CD14-positive monocyte (primary cell): ENCODE results near the gene ITPR3. TPM values are rescaled to one million over a fixed set of nuclear protein-coding genes. Genes with fewer than 3 reads are reported as not detected.

ENCODE experiments used
- DNase-seq, 3 donors: peaks; one replicate each; pipeline ENCODE4 v3.0.0-alpha.2; 2011 to 2022
- H2AFZ ChIP-seq: 2 replicates; pipeline ENCODE4 v1.6.0; 2012; ENCODE audit warnings: mild to moderate bottlenecking, low read depth, low read length, inconsistent platforms; ENCODE audit not compliant: insufficient read depth, poor library complexity, severe bottlenecking
- H3K27ac ChIP-seq, 2 donors: 1 replicate in 1 of 2; 2 replicates in 1 of 2; pipeline ENCODE4 v1.5.1; 2012 to 2013; ENCODE audit warnings: low read length in 2 of 2, control low read depth in 1 of 2, inconsistent platforms in 1 of 2, low read depth in 1 of 2, mild to moderate bottlenecking in 1 of 2
- H3K27me3 ChIP-seq, 2 donors: one replicate each; pipeline versions ENCODE4 v1.6.0 to v1.6.1; 2011 to 2013; ENCODE audit warnings: low read length in 2 of 2; ENCODE audit not compliant: control insufficient read depth in 2 of 2, insufficient read depth in 2 of 2
- H3K36me3 ChIP-seq, 2 donors: replicated peaks in 1 of 2; 1 replicate in 1 of 2; 2 replicates in 1 of 2; pipeline versions ENCODE4 v1.5.1 to v1.6.1; 2012 to 2013; ENCODE audit warnings: low read length in 2 of 2, control low read depth in 1 of 2, inconsistent platforms in 1 of 2, mild to moderate bottlenecking in 1 of 2; ENCODE audit not compliant: insufficient read depth in 2 of 2, control insufficient read depth in 1 of 2
- H3K4me1 ChIP-seq, 2 donors: 1 replicate in 1 of 2; 2 replicates in 1 of 2; pipeline versions ENCODE4 v1.5.1 to v1.6.1; 2012 to 2013; ENCODE audit warnings: low read length in 2 of 2, control low read depth in 1 of 2, inconsistent platforms in 1 of 2, mild to moderate bottlenecking in 1 of 2, moderate library complexity in 1 of 2; ENCODE audit not compliant: insufficient read depth in 2 of 2, control insufficient read depth in 1 of 2
- H3K4me2 ChIP-seq: replicated peaks from 2 replicates; pipeline ENCODE3; 2012; ENCODE audit warnings: low read length, moderate library complexity, mild to moderate bottlenecking; ENCODE audit not compliant: poor library complexity, severe bottlenecking; ENCODE audit errors: extremely low read depth
- H3K4me3 ChIP-seq, 3 experiments: fragments of 200-600 bp in 1 of 3; sonication (generic) in 1 of 3; replicated peaks in 1 of 3; 1 replicate in 2 of 3; 2 replicates in 1 of 3; pipeline ENCODE4 v1.5.1; 2011 to 2013; ENCODE audit warnings: low read length in 3 of 3, mild to moderate bottlenecking in 3 of 3, control low read depth in 2 of 3, low read depth in 2 of 3, inconsistent platforms in 1 of 3, moderate library complexity in 1 of 3
- H3K79me2 ChIP-seq: 2 replicates; pipeline ENCODE4 v1.6.0; 2012; ENCODE audit warnings: mild to moderate bottlenecking, control low read depth, inconsistent platforms, low read length, moderate library complexity; ENCODE audit not compliant: insufficient read depth
- H3K9ac ChIP-seq: 2 replicates; pipeline ENCODE4 v1.6.0; 2017; ENCODE audit warnings: low read length, mild to moderate bottlenecking; ENCODE audit not compliant: insufficient read depth, poor library complexity, severe bottlenecking
- H3K9me3 ChIP-seq, 2 donors: replicated peaks in 1 of 2; 1 replicate in 1 of 2; 2 replicates in 1 of 2; pipeline versions ENCODE4 v1.5.1 to v1.6.1; 2012 to 2013; ENCODE audit warnings: low read length in 2 of 2, control low read depth in 1 of 2; ENCODE audit not compliant: control insufficient read depth in 1 of 2, insufficient read depth in 1 of 2
- H4K20me1 ChIP-seq: 2 replicates; pipeline ENCODE4 v1.6.0; 2012; ENCODE audit warnings: mild to moderate bottlenecking, low read length, control low read depth, moderate library complexity; ENCODE audit not compliant: insufficient read depth
- H3K27ac Mint-ChIP-seq, 7 donors: one replicate each; pipeline ENCODE4 v1.8.0; 2020; ENCODE audit warnings: mild to moderate bottlenecking in 7 of 7, mixed read lengths in 7 of 7, moderate library complexity in 6 of 7, inconsistent platforms in 2 of 7
- H3K27me3 Mint-ChIP-seq, 3 donors: one replicate each; pipeline ENCODE4 v1.8.0; 2021 to 2022; ENCODE audit warnings: low read depth in 3 of 3, mild to moderate bottlenecking in 3 of 3, mixed read lengths in 3 of 3, moderate library complexity in 3 of 3, inconsistent platforms in 1 of 3
- H3K36me3 Mint-ChIP-seq, 2 donors: one replicate each; pipeline ENCODE4 v1.8.0; 2020; ENCODE audit warnings: mixed read lengths in 2 of 2, inconsistent platforms in 1 of 2, mild to moderate bottlenecking in 1 of 2
- H3K4me1 Mint-ChIP-seq: one replicate; pipeline ENCODE4 v1.8.0; 2020; ENCODE audit warnings: mild to moderate bottlenecking, mixed read lengths
- H3K4me3 Mint-ChIP-seq, 2 donors: one replicate each; pipeline ENCODE4 v1.8.0; 2020; ENCODE audit warnings: mild to moderate bottlenecking in 2 of 2, mixed read lengths in 2 of 2, moderate library complexity in 1 of 2
- H3K9me3 Mint-ChIP-seq, 7 donors: one replicate each; pipeline ENCODE4 v1.8.0; 2020 to 2022; ENCODE audit warnings: mixed read lengths in 7 of 7, mild to moderate bottlenecking in 6 of 7, moderate library complexity in 6 of 7, inconsistent platforms in 2 of 7
- whole genome bisulfite sequencing: methylation state at CpG from one replicate; pipeline ENCODE4 v1.1.5; 2013; ENCODE audit warnings: missing lambda C conversion rate; ENCODE audit not compliant: insufficient coverage; 5-methylcytosine and 5-hydroxymethylcytosine counted together
- intact Hi-C, 2 donors: fragments of 100-400 bp; cut with micrococcal nuclease; formaldehyde crosslinking; loops; one replicate each; pipeline versions ENCODE4 v1.15.0 to v1.15.1; 2023
- polyA plus RNA-seq, 3 donors: library from polyadenylated mRNA; depleted of rRNA in 1 of 3; unstranded in 2 of 3; stranded (reverse) in 1 of 3; fragments of 300-500 nt in 2 of 3; fragments of >200 nt in 1 of 3; fragmentation: Illumina TruSeq in 2 of 3; gene quantifications; 1 replicate in 2 of 3; 2 replicates in 1 of 3; pipeline ENCODE4 v1.2.3, GENCODE V29; 2012 to 2021
- TF ChIP-seq, protein P1 (sequence below): fragments of 200-600 bp; IDR thresholded peaks from one replicate; pipeline ENCODE4 v1.8.0; 2022; ENCODE audit warnings: antibody characterized with exemption, mild to moderate bottlenecking

ITPR3 gene
- polyA plus RNA-seq, 3 donors = 1.8 TPM; not detected in 2

DNA sequence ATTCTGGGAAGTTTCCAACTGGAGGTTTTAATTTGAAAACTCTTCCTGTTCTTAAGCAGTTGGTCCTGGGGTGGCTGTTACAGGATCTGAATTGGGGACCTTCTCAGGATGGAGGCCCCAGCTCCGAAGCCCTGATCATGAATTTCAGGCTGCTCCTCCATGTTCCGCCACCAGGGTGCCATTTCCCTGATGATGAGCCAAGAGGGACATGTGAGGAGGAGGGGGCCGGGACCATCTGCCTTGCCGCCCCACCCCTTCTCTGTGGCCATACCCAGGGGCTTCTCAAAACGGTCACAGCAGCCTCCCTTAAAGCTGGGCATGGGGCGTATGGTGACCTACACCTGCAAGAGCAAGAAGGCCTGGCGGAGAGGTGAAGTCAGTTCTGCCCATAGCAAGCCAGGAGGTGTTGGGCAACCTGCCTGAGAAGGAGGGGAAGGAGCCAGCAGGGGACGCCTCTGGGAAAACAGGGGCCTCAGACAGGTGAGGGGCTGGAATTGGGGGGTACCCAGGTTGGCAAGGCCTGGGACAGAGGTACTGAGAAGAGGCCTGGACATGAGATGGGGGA is 37.4 kb upstream of the ITPR3 start:
- peaks cover 0 to 2% (median 2%) of the 10 kb centered on the region in 3 donors for H3K27me3 Mint-ChIP-seq
- Histone ChIP-seq H3K27me3 (no peaks in the 10 kb centered on the region), H3K4me3 (no peak overlapping the region), H4K20me1 (no peaks in the 10 kb centered on the region), H3K4me2 (no peak overlapping the region), H3K36me3 (no peaks in the 10 kb centered on the region), H3K9ac (no peak overlapping the region), H3K79me2 (peaks cover 14% of the 10 kb centered on the region), H3K9me3 (no peaks in the 10 kb centered on the region), H3K27ac (no peak overlapping the region), H2AFZ (no peak overlapping the region), H3K4me1 (peaks cover 24 to 27% of the 10 kb centered on the region in 2 donors)
- DNase-seq = no peak
- intact Hi-C loops = no loop called here
- H3K27ac Mint-ChIP-seq = peak overlapping the region in 1 of 7 donors; percentile 68
- H3K9me3 Mint-ChIP-seq = peaks cover 0 to 2% (median 0%) of the 10 kb centered on the region in 7 donors
- no peaks in the 10 kb centered on the region for H3K36me3 Mint-ChIP-seq
- peaks cover 20% of the 10 kb centered on the region for H3K4me1 Mint-ChIP-seq
- no peak overlapping the region for H3K4me3 Mint-ChIP-seq
- WGBS = 85% methylated on average over 8 of the region's 8 CpGs
- TF ChIP-seq, protein P1, sequence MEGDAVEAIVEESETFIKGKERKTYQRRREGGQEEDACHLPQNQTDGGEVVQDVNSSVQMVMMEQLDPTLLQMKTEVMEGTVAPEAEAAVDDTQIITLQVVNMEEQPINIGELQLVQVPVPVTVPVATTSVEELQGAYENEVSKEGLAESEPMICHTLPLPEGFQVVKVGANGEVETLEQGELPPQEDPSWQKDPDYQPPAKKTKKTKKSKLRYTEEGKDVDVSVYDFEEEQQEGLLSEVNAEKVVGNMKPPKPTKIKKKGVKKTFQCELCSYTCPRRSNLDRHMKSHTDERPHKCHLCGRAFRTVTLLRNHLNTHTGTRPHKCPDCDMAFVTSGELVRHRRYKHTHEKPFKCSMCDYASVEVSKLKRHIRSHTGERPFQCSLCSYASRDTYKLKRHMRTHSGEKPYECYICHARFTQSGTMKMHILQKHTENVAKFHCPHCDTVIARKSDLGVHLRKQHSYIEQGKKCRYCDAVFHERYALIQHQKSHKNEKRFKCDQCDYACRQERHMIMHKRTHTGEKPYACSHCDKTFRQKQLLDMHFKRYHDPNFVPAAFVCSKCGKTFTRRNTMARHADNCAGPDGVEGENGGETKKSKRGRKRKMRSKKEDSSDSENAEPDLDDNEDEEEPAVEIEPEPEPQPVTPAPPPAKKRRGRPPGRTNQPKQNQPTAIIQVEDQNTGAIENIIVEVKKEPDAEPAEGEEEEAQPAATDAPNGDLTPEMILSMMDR = peak; percentile 24

DNA sequence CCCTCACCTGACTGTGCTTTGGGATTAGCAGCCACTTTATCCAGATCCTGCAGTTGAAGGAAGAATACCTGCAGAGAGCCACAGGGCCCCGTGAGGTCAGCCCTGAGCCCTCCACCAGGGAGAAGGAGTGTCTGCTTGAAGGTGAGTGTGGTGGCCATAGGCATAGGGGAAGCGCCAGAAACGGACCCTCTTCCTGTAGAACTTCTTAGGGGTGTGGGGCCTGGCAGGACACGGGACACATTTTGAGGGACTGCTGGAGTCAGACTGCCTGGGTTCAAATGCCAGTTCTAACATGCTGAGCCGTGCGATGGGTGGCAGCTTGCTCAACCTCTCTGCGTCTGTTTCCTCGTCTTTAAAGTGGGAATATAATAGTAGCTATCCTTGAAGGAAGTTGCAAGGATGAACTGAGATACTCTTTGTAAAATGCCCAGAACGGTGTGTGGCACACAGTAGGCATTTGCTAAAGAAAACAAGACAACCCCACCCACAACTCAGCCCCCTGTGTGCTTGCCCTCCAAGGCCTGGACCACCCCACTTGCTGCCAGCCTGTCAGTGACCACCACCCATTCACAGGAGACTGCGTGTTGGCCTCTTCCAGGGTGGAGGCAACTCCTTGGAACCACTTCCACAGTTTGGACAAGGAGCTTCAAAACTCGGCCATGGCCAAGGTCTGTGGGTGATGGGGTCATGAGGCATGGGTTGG is 36.3 kb upstream of the ITPR3 start:
- no peaks in the 10 kb centered on the region for H3K36me3 ChIP-seq
- H3K4me1 Mint-ChIP-seq = peaks cover 15% of the 10 kb centered on the region
- peaks cover 2% of the 10 kb centered on the region for H3K79me2 ChIP-seq
- WGBS = 63% methylated on average over 8 of the region's 11 CpGs
- H3K4me2 ChIP-seq = no peak overlapping the region
- no peak overlapping the region for H3K27ac ChIP-seq
- H3K4me3 Mint-ChIP-seq = peak overlapping the region in 1 of 2 donors; percentile 56
- no peaks in the 10 kb centered on the region for H4K20me1 ChIP-seq
- H3K9me3 Mint-ChIP-seq = peaks cover 0 to 2% (median 0%) of the 10 kb centered on the region in 7 donors
- peak overlapping the region in 2 of 7 donors; percentile 40 to 87 for H3K27ac Mint-ChIP-seq
- H3K9ac ChIP-seq = no peak overlapping the region
- H3K27me3 Mint-ChIP-seq = peaks cover 0 to 2% (median 2%) of the 10 kb centered on the region in 3 donors
- H3K4me1 ChIP-seq = peaks cover 15 to 17% of the 10 kb centered on the region in 2 donors
- TF ChIP-seq, protein P1 = no peak
- no peak for DNase-seq
- H3K27me3 ChIP-seq = no peaks in the 10 kb centered on the region
- intact Hi-C loops = loop anchor here in 1 of 2 donors (5.0 kb wide), 1 partner anchor 117 kb away; no protein-coding TSS in a partner anchor
- H3K36me3 Mint-ChIP-seq = no peaks in the 10 kb centered on the region
- no peaks in the 10 kb centered on the region for H3K9me3 ChIP-seq
- H3K4me3 ChIP-seq = no peak overlapping the region
- H2AFZ ChIP-seq = peak overlapping the region; percentile 82
